Activated T-cell treated with anti-CD3 and anti-CD28 coated beads for 24 hours (primary cell): Measurements from ENCODE around the gene MAGI1.

Experiments
- DNase-seq: peaks from one replicate; pipeline ENCODE4 v3.0.0-alpha.2; 2020; ENCODE audit warnings: low read depth

The MAGI1 gene

GRCh38 chr3:65836047-65836446, 202.7 kb downstream of the MAGI1 start:
- no peak for DNase-seq

- no peak for DNase-seq
Measured at GRCh38 chr3:65833761-65834505, 204.8 kb downstream of the MAGI1 start.

GRCh38 chr3:65831733-65832425, 206.8 kb downstream of the MAGI1 start:
- DNase-seq = no peak

- DNase-seq = no peak
Measured at GRCh38 chr3:65830948-65831732, 207.6 kb downstream of the MAGI1 start.

- no peak for DNase-seq
Measured at GRCh38 chr3:65829228-65829627, 209.5 kb downstream of the MAGI1 start.

GRCh38 chr3:65828706-65829105, 210.0 kb downstream of the MAGI1 start:
- no peak for DNase-seq

GRCh38 chr3:65827076-65827475, 211.6 kb downstream of the MAGI1 start:
- no peak for DNase-seq

- no peak for DNase-seq
Measured at GRCh38 chr3:65824166-65824565, 214.6 kb downstream of the MAGI1 start.

GRCh38 chr3:65820600-65820999, 218.1 kb downstream of the MAGI1 start:
- no peak for DNase-seq

GRCh38 chr3:65819896-65820295, 218.8 kb downstream of the MAGI1 start:
- no peak for DNase-seq

GRCh38 chr3:65817553-65818126, 221.1 kb downstream of the MAGI1 start:
- DNase-seq = no peak

GRCh38 chr3:65816208-65816607, 222.5 kb downstream of the MAGI1 start:
- no peak for DNase-seq

GRCh38 chr3:65814845-65815578, 223.7 kb downstream of the MAGI1 start:
- no peak for DNase-seq

GRCh38 chr3:65811892-65812291, 226.8 kb downstream of the MAGI1 start:
- DNase-seq = no peak

GRCh38 chr3:65811086-65811761, 227.5 kb downstream of the MAGI1 start:
- DNase-seq = no peak

- no peak for DNase-seq
Measured at GRCh38 chr3:65810302-65810701, 228.4 kb downstream of the MAGI1 start.

GRCh38 chr3:65809641-65810150, 229.0 kb downstream of the MAGI1 start:
- DNase-seq = no peak

- no peak for DNase-seq
Measured at GRCh38 chr3:65808824-65809223, 229.9 kb downstream of the MAGI1 start.

GRCh38 chr3:65808407-65808806, 230.3 kb downstream of the MAGI1 start:
- DNase-seq = no peak

- no peak for DNase-seq
Measured at GRCh38 chr3:65807225-65807624, 231.5 kb downstream of the MAGI1 start.

- DNase-seq = no peak
Measured at GRCh38 chr3:65806600-65806999, 232.1 kb downstream of the MAGI1 start.
